Frontal cortex (tissue), 4 donors: ENCODE data around the gene FCAMR. TPM values are rescaled to one million over a fixed set of nuclear protein-coding genes. Genes with fewer than 3 reads are reported as not detected.
"Not testable (repeated sequence)": the region's sequence is repeated elsewhere in the genome, so short reads cannot be mapped to it uniquely, and the experiment has no call there.

Experiments used
- DNase-seq, 2 donors: peaks; one replicate each; pipeline ENCODE4 v3.0.0; 2012; ENCODE audit warnings: low spot score in 2 of 2
- FAIRE-seq: peaks from 2 replicates; lab custom pipeline; 2012; peaks lifted over from hg19 to GRCh38; lab: Jason Lieb, UNC
- total RNA-seq: library from RNA; depleted of rRNA; stranded (reverse); fragments of >200 nt; gene quantifications from one replicate; pipeline ENCODE4 v1.2.3, GENCODE V29; 2014
- donor health status: control.
- donor health status: control.
- donor health status: control.

Gene FCAMR
- total RNA-seq, 1 donor from 2014 or later, result not detected

DNA sequence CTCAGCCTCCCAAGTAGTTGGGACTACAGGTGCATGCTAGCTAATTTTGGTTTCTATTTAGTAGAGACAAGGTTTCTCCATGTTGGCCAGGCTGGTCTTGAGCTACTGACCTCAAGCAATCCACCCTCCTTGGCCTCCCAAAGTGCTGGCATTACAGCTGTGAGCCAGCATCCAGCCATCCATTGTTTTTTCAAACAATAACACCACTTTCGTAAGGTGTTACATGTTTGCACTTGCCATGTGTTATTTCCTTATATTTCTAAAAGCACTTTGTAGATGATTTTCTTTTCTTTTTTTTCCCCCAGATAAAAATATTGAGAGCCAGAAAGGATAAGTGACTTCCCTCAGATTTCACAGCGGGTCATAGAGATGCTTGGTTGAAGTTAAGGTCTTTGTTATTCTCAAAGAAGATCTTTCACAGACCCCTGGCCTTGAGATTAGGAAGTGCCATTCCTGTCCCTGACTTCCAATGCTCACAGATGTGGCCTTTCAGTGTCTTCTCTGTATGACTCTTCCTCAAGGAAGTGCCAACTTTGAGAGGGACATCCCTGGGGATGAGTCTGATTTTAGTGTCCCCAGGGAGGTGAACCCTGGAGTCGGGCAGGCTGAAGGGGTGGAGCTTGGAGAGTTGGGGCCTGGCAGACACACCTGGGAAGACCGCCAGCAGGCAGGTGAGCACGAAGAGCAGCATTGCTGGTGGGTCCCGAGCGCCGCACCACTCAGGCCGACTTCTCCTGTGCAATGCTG, 30.2 kb downstream of the FCAMR start:
- no peak for FAIRE-seq

DNA sequence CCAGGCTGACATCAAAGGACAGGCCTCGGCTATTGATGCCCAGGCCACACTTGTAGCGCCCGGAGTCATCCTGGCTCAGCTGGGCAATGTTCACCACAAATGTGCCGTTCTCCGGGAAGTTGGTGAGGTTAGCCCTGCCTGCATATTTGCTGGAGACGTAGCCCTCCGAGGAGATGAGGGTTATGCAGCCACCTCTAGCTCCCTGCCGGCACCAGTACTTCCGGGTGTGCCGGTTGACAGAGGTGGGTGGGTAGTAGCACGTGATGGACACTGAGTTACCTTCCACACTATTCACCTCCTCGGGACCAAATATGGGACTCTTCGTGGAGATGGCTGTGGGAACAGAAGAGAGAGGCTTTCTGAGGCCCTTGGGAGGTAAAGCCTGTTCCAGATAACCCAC, 31.1 kb downstream of the FCAMR start:
- DNase-seq (no peak), FAIRE-seq (no peak)

More for the DNA sequence above, 30.2 kb downstream of the FCAMR start:
- no peak for DNase-seq

DNA sequence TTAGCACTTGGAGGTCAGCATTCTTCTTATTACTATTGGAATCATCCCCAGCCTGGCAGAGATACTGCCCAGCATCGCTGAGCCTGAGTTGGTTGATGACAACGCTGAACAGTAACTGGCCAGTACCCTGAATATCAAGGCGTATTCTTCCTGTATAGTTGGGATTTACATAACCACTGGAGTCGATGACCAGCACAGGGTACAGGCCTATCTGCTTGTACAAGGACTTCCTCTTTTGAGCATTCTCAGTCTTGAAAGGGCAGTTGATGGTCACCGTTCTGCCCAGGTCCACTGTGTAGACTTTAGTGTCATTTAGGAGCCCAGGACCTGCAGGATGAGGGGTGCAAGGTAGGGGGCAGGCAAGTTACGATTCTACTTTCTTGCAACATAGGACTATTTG, 32.8 kb downstream of the FCAMR start:
- no peak for FAIRE-seq
- DNase-seq, result no peak

DNA sequence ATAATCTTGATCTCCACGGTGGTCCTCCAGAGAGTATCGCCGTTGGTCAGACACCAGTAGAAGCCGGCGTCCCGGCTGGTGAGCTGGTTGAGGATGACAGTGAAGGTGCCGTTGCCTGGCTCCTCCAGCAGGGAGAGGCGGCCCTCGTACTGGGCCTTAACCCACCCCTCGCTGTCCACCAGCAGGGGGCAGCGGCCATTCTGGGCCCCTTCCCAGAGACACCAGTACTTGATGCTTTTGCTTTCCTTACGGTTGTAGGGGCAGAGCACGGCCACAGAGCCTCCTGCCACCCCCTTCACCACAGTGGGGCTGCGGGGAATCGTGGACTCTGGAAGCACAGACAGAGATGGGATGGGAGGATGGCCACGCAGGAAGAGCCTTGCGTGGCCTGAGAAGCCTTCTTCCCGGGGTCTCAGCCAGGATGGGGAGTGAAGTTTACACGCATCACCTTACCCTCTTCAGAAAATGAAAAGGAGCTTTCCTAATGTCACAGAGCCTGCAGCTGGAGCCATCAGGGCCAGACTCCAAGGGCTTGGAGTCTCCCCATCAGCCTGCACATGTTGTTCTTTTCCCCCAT, 34.7 kb downstream of the FCAMR start:
- no peak for FAIRE-seq
- DNase-seq, result no peak

DNA sequence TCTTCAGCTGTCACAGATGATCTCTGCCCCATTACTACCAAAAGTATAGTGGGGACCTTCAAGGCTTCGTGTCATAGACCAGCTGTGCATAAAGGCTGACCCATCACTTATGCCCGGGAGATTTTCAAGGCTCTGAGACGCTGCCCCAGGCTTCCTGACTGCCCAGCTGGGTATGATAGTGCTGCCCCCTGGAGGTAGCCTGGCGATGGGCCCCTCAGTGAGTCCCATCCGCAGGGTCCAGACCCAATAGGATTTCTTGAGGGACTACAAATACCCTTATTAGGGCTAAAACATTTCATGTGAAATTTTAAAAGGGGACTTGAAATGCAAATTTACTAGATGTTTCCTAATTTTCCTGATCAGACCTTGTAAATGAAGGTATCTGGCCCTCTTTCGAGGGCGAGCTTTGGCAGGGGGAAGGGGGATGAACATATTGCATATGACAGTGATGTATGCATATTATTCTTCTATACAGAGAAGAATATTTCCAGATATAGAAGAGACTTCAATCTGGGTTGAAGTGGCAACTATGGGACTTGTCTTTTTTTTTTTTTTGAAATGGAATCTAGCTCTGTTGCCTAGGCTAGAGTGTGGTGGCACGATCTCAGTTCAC, 36.8 kb downstream of the FCAMR start:
- no peak for FAIRE-seq
- no peak for DNase-seq

DNA sequence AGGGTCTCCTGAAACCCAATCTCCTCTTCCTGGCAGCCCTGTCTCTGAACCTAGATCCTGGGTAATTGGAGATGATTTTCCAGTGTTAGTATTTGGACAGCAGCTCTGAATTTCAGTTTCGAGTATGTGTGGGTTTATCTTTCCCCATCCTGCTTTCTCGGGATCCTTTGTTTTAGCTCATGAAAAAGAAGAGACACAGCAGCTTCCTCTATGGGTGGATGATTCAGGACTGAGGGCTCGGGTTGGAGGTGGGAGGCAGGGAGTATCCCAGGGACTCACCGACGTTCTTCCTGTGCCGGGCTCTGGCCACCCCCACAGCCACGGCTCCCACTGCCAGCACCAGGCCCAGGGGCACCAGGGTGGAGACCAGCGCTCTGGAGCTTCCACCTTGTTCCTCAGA, 38.1 kb downstream of the FCAMR start:
- no peak for DNase-seq
- no peak for FAIRE-seq

DNA sequence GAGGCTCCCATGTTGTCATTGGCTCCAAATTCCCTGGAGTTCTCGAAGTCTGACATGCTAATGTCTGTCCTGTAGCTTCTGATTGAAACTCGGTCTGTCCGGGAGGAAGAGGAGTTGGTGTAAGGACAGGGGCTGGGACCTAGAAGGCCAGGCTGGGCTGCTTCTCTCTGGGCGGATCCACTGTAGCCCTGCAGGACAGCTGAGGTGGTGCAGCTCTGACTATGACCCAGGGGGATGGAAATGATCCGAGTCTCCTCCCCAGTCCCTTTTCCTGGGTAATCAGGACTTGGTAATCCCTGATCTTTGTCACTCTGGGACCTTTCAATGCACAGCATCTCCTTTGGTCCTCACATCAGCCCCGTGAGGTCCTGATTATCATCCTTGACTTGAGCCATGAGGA, 38.6 kb downstream of the FCAMR start:
- no peak for DNase-seq
- no peak for FAIRE-seq

DNA sequence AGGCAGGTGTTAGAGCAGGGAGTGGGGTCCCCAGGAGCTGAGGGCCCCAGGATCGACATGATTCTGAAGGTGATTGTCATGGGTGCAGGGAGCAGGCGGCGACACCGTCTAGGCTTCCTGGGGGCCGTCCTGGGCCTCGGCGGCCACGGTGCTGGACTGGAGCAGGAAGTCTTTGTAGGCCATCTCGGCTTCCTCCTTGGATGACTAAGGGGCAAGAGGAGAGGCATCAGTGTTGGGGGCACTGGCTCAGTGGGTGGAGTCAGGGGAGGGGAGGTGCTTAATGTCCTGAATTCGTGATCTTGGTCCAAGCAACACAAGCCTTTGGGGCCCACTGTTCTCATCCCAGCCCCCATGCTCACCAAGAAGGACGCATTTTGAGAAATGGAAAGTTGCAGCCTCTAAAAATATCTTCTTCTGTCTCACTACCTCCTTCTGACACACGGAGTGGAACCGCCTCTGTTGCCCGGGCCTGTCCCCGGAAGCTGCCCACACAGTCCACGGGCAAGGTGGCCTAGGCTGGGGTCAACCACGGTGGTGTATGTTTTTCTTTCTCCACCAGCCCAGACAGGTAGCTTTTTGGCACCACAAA, 40.0 kb downstream of the FCAMR start:
- FAIRE-seq, result no peak
- no peak for DNase-seq

DNA sequence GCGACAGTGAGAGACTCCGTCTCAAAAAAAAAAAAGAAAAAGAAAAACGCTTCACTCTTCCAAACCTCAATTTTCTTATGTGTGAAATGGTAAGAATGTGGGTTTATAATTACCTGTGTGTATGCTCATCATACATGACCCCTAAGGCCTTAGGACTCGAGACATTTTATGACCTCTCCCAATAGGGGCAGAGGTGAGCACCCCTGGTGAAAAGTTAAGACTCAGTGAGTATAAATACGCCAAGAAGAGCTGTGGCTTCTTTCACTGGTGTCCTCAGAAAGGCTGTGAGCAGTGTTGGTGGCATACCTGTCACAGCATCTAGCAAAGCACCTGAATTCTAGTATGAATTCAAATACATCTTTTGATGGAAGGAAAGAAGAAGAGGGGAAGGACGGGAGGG, 40.7 kb downstream of the FCAMR start:
- FAIRE-seq (no peak), DNase-seq (no peak)

DNA sequence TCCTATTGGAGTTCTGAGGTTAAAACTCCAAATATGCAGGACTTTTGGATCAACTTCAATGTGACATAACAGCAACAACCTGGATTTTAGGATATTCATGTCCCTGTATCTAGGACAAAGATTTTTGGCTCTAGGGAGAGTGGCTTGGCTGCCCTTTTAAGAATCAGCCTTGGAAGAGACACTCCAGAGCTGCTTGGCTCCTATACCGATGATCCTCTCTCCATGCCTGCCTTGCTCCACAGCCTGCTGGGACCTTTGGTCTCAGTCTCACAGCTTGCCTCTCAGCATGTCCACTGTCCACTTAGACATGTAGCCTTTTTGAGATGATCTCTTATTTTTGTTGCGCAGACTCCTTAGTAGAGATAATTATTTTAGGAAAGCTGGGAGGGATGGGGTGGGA, 44.0 kb downstream of the FCAMR start:
- DNase-seq, result no peak

DNA sequence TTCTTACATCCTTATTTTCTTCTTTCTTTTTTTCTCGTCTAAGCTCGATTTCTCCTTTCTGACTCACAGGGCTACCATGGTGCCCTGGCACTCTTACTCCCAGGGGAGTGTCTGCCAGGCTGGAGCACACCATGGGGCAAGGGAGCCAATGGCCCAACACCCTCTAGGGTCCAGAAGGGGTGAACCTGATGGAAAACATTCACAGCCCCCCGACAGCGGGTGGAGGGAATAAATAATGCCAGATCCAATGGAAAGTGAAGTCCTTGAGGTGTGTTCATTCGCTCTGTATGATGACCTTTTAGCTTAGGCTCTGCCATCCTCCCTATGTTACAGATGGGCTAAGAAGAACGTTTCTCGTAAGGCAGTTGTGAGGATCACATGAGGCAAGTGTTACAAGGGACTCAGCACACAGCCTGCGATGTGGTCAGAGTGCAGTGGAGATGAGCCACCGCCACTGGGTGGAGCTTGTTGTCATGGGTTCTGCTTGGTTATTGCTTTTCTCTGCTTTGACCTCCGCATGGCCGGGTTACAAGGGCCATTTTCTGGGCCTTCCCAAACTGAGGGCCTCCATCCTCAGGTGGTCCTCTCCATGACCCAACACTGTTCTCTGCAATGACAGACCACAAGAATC, 45.0 kb downstream of the FCAMR start:
- no peak for DNase-seq
- no peak for FAIRE-seq

More for the DNA sequence above, 44.0 kb downstream of the FCAMR start:
- FAIRE-seq, result no peak

DNA sequence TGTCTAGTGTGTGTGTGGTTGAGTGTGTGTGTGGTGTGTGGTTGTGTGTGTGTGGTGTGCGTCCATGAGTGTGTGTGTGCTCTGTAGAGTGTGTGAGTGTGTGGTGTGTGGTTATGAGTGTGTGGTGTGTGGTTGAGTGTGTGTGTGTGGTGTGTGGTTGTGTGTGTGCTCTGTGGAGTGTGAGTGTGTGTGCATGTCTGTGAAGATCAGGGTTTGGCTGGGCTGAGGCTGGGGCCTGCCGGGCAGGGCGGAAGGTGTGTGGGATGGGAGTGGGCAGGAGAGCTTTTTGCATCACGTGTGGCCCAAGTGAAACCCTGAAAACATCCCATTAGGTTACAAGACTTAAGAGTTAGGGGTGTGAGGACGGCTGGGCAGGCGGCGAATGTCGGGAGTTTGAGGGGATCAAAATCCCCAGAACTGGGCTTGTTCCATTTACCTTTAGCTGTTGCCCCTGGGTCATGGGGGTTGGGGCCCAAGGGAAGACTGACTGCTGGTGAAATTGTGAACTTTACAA, 45.6 kb downstream of the FCAMR start:
- no peak for FAIRE-seq
- DNase-seq, result no peak

DNA sequence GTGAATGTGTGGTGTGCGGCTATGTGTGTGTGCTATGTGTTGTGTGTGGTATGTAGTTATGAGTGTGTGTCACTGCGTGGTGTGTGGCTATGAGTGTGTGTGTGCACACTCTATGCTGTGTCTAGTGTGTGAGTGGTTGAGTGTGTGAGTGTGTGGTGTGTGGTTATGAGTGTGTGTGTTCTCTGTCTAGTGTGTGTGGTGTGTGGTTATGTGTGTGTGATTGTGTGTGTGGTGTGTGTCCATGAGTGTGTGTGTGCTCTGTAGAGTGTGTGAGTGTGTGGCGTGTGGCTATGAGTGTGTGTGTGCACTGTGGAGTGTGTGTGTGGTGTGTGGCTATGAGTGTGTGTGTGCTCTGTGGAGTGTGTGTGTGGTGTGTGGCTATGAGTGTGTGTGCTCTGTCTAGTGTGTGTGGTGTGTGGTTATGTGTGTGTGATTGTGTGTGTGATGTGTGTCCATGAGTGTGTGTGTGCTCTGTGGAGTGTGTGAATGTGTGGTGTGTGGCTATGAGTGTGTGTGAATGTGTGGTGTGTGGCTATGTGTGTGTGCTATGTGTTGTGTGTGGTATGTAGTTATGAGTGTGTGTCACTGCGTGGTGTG, 46.2 kb downstream of the FCAMR start:
- not testable (repeated sequence) for DNase-seq, FAIRE-seq

DNA sequence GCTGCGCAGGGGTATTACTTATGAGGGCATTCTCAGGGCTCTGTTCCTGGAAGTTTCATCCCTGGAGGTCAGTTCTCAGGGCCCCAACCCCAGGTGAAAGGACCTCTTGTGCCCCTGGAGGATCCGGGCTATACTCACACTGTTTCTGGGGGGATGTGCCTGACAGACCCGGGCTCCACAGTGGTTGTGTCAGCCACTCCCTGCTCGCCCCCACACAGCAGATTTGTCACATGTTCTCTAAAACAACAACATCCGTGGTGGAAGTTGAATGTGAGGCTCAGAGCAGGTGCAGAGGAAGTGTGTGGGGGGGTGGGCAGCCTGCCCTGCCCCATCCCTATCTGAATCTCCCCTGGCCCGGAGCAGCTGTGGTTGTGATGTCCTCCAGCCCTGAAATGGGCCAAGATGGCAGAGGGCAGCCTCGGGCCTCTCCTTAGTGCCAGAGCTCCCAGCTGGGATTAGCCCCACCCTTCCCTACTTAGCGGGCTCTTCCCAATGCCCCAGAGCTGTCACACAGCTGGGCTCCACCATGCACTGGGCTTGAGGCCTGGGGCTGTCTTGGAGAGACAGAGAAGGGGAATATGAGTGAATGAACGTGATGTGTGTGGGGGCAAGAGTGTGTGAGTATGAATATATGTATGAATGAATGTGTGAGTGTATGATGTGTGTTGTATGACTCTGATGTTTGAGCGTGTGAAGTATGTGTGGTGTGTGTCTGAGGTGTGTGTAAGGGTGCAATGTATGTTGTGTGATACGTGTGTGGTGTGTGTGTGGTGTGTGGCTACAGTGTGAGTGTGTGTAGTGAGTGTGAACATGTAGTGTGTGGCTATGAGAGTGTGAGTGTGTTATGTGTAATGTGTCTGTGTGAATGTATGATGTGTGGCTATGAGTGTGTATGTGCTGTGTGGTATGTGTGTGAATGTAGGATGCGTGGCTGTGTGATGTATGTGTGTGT, 47.0 kb downstream of the FCAMR start:
- DNase-seq (no peak), FAIRE-seq (no peak)

DNA sequence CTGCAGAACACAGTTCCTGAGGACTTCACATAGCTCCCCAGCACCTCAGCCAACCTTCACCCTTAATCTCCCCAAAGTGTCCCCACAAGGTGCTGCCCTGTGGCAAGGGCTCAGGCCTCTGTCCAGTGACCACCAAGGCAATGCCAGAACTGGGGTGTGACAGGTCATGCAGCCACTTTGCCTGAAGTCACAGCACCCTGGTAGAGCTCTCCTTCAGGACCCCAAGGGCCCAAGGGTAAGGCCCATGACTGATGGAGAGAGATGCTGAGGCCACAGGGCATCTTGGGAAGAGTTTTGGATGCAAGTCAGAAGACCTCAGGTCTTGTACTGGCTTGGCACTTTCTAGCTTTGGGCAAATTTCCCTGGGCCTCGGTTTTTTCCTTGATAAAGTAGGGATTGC, 47.7 kb downstream of the FCAMR start:
- DNase-seq (no peak), FAIRE-seq (no peak)

DNA sequence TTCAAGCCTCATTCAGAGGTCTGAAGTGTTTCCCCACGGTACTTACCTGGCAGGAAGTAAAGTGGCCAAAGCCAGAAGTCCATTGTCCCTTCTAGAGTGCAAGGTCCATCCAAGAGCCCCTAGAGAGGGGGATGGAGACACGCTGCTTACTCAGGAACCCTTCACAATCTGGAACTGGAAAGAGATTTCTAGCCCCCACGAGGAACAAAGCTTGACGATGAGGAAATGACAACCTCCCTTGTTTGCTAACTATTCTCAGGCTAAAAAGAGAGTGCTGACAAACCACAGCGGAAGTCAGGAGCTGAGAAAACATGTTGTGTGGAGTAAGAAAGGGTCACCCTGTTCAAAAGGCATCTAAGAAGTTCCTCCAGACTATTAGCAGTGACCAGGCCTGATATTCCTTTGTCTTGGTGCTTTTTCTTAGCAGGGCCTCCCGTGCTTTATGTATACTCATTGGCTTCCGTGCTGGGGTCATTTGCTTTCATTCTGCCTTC, 48.4 kb downstream of the FCAMR start, which contains the start of gene FCMR:
Gene FCMR (minus strand): TSS at position 170 of the 494 bp plus-strand sequence. CDS start 87 bp downstream, at position 83.
- DNase-seq (no peak), FAIRE-seq (no peak)

DNA sequence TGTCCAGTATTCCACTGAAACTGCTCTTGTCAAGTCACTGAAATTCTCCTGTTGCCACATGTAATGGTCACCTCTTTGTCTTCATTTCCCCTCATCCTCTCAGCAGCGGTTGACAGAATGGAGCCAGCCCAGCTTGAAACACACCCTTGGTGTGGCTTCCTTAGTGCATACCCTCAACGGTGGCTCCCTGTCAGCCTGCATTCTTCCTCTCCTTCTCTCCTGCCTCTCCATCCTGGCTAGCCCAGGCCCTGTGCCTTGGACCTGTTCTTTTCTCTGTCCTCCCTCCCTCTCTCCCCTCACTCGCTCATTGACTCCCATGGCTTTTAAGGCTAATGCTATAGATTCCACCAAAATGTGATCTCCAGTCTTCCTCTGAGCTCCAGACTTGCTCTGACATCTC, 52.2 kb downstream of the FCAMR start:
- DNase-seq, result no peak
- FAIRE-seq, result no peak

DNA sequence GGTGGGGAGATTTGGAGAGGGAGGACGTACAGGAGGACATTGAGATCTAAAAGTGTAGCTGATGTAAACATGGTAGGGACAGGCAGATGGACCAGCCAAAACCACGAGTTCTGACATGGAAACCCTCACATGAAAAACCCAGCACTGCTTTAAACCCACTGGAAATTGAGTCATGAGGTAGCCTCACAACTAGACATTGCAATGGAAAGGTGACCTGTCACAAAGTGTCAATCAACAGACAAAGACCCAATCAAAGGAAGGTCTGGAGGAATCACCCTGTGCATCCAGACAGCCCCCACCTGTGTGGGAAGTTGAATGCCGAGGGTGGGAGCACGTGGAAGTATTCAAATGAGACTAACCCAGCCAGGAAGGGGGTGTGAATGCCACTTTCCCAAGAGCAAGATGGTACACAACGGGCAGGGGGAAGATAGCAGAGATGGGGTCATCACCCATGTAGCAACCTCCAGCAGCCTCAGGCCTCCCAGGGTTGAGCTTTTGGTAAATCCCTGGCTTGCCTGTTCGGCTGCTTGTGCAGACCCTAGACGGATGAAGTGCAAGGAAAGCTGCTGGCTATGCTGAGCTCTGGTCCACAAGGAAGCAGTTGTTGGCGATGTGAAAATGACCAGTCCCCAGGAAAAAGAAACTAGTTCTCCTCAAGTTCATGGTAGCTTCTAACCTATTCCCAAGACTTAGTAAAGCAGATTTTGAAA, 54.1 kb downstream of the FCAMR start:
- FAIRE-seq (no peak), DNase-seq (no peak)
